ENCODE measurements around the gene FGFRL1. TPM values are rescaled to one million over a fixed set of nuclear protein-coding genes. Genes with fewer than 3 reads are reported as not detected.

FGFRL1 gene
- total RNA-seq, 4 donors from 2014 or later: 18.1 to 39.6 (median 26.4) TPM

- WGBS, 2 donors: 70 to 74% methylated on average over 10 of the region's 17 CpGs
Observed at GRCh38 chr4:1029529-1029928, 18.1 kb downstream of the FGFRL1 start.

GRCh38 chr4:1030031-1030430 lies 18.6 kb downstream of the FGFRL1 start:
- no peaks in the 10 kb centered on the region for H3K9me3 ChIP-seq
- H3K4me3 ChIP-seq: no peak overlapping the region
- H3K4me1 ChIP-seq: peaks cover 2 to 45% (median 16%) of the 10 kb centered on the region in 4 donors
- no peak overlapping the region for H3K27ac ChIP-seq
- DNase-seq (ENCODE audit: low spot score in 2 of 2): no peak
- H3K36me3 ChIP-seq: peaks cover 0 to 15% (median 0%) of the 10 kb centered on the region in 3 donors
- WGBS, 2 donors: 66 to 77% methylated on average over 9 to 11 of the region's 12 CpGs
- no peaks in the 10 kb centered on the region for H3K27me3 ChIP-seq
- TF ChIP-seq EP300 (IDR thresholded peaks at IDR 0.05) (no peak), CTCF (IDR thresholded peaks at IDR 0.05) (no peak), POLR2A (IDR thresholded peaks at IDR 0.05) (no peak)

More at GRCh38 chr4:1029529-1029928, 18.1 kb downstream of the FGFRL1 start:
- H3K9me3 ChIP-seq: no peaks in the 10 kb centered on the region
- H3K27me3 ChIP-seq: no peaks in the 10 kb centered on the region
- H3K4me3 ChIP-seq: no peak overlapping the region
- peaks cover 0 to 40% (median 12%) of the 10 kb centered on the region in 4 donors for H3K4me1 ChIP-seq
- peaks cover 0 to 20% (median 0%) of the 10 kb centered on the region in 3 donors for H3K36me3 ChIP-seq
- DNase-seq (ENCODE audit: low spot score in 2 of 2): no peak
- TF ChIP-seq POLR2A (IDR thresholded peaks at IDR 0.05) (no peak), EP300 (IDR thresholded peaks at IDR 0.05) (no peak), CTCF (IDR thresholded peaks at IDR 0.05) (no peak)
- no peak overlapping the region for H3K27ac ChIP-seq

- TF ChIP-seq POLR2A (IDR thresholded peaks at IDR 0.05) (no peak), EP300 (IDR thresholded peaks at IDR 0.05) (no peak), CTCF (IDR thresholded peaks at IDR 0.05) (no peak)
- peaks cover 0 to 9% (median 0%) of the 10 kb centered on the region in 3 donors for H3K36me3 ChIP-seq
- H3K4me3 ChIP-seq: no peak overlapping the region
- WGBS, 2 donors: 80 to 87% methylated on average over 7 to 11 of the region's 16 CpGs
- H3K27me3 ChIP-seq: no peaks in the 10 kb centered on the region
- no peak overlapping the region for H3K27ac ChIP-seq
- H3K9me3 ChIP-seq: no peaks in the 10 kb centered on the region
- DNase-seq (ENCODE audit: low spot score in 2 of 2): no peak
- H3K4me1 ChIP-seq: peaks cover 5 to 50% (median 21%) of the 10 kb centered on the region in 4 donors
Observed at GRCh38 chr4:1030559-1030958, 19.1 kb downstream of the FGFRL1 start.

GRCh38 chr4:1031346-1031745 lies 19.9 kb downstream of the FGFRL1 start:
- Histone ChIP-seq H3K27ac (no peak overlapping the region), H3K4me3 (no peak overlapping the region), H3K36me3 (peaks cover 0 to 2% (median 0%) of the 10 kb centered on the region in 3 donors), H3K9me3 (no peaks in the 10 kb centered on the region), H3K27me3 (no peaks in the 10 kb centered on the region), H3K4me1 (peaks cover 5 to 58% (median 29%) of the 10 kb centered on the region in 4 donors)
- DNase-seq (ENCODE audit: low spot score in 2 of 2): no peak
- TF ChIP-seq CTCF (IDR thresholded peaks at IDR 0.05) (no peak), EP300 (IDR thresholded peaks at IDR 0.05) (no peak), POLR2A (IDR thresholded peaks at IDR 0.05) (no peak)
- 82 to 100% methylated on average over 5 to 7 of the region's 8 CpGs for WGBS, 2 donors

- Histone ChIP-seq H3K36me3 (no peaks in the 10 kb centered on the region), H3K27me3 (no peaks in the 10 kb centered on the region), H3K4me1 (peaks cover 5 to 66% (median 32%) of the 10 kb centered on the region in 4 donors), H3K9me3 (no peaks in the 10 kb centered on the region), H3K27ac (no peak overlapping the region), H3K4me3 (no peak overlapping the region)
- TF ChIP-seq EP300 (IDR thresholded peaks at IDR 0.05) (no peak), POLR2A (IDR thresholded peaks at IDR 0.05) (no peak), CTCF (IDR thresholded peaks at IDR 0.05) (no peak)
- DNase-seq (ENCODE audit: low spot score in 2 of 2): no peak
- 69 to 79% methylated on average over 16 to 29 of the region's 37 CpGs for WGBS, 2 donors
Observed at GRCh38 chr4:1031956-1032795, 20.8 kb downstream of the FGFRL1 start.
